ENCODE measurements around the gene PCDH9.
"Not testable (repeated sequence)": the region's sequence is repeated elsewhere in the genome, so short reads cannot be mapped to it uniquely, and the experiment has no call there.

Gene PCDH9

DNA sequence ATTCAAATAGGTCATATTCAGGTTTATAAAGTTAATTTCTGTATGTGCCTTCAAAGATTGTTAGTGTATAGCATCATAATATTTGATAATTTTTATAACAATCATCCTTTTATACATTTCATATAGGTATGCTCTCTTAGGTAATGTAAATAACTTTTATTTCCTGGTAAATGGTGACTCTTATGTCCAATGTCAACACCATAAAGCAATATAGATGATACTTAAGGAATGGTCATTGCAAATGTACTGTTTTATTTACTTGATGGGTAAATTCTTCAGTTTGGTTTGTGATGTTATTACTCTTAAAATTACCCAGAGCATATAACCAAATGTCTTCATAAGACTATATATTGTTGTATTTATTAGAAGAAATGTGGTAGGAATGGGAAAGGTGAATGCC, 928.7 kb downstream of the PCDH9 start:
- no peaks in the 10 kb centered on the region for H3K4me1 ChIP-seq (ENCODE audit: insufficient read depth, low read length)
- H3K4me3 ChIP-seq (ENCODE audit: low read length) = no peak overlapping the region
- no peak overlapping the region for H3K27ac ChIP-seq (ENCODE audit: low read depth, low read length)
- no peaks in the 10 kb centered on the region for H3K27me3 ChIP-seq (ENCODE audit: insufficient read depth, low read length)
- no peaks in the 10 kb centered on the region for H3K36me3 ChIP-seq (ENCODE audit: insufficient read depth, low read length)
- H3K9me3 ChIP-seq (ENCODE audit: insufficient read depth, low read depth, low read length) = peaks cover 12% of the 10 kb centered on the region; the same call in 1 of the 2 replicates
- H3K9ac ChIP-seq (ENCODE audit: low read depth, low read length) = no peak overlapping the region

DNA sequence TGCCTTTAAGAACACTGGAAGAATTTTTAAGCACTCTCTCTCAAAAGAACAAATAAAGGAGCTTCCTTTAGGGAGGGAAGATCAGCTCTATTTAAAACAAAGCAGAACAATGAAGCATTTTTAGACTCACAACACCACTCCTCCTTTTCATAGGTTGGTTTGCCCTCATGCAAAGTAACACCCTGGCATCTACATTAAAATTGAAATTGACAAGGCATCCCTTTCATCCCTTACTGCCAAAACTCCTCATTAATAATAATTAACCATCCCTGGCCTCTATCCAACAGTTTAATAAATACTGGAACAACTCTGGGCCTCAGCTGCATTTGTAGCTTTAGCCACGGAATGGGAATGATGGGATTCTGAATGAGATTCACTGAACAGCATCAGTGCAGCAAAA, 929.1 kb downstream of the PCDH9 start:
- Histone ChIP-seq H3K27me3 (ENCODE audit: insufficient read depth, low read length) (no peaks in the 10 kb centered on the region), H3K4me3 (ENCODE audit: low read length) (no peak overlapping the region), H3K9me3 (ENCODE audit: insufficient read depth, low read depth, low read length) (peaks cover 14% of the 10 kb centered on the region; the same call in 1 of the 2 replicates), H3K4me1 (ENCODE audit: insufficient read depth, low read length) (no peaks in the 10 kb centered on the region), H3K36me3 (ENCODE audit: insufficient read depth, low read length) (no peaks in the 10 kb centered on the region), H3K9ac (ENCODE audit: low read depth, low read length) (no peak overlapping the region), H3K27ac (ENCODE audit: low read depth, low read length) (no peak overlapping the region)
- 100% methylated on average over 1 of the region's 1 CpG for WGBS

GRCh38 chr13:66296875-66297274, 933.3 kb downstream of the PCDH9 start:
- H3K9me3 ChIP-seq (ENCODE audit: insufficient read depth, low read depth, low read length) = peaks cover 14% of the 10 kb centered on the region; the same call in 1 of the 2 replicates
- no peak overlapping the region for H3K27ac ChIP-seq (ENCODE audit: low read depth, low read length)
- no peak overlapping the region for H3K9ac ChIP-seq (ENCODE audit: low read depth, low read length)
- no peaks in the 10 kb centered on the region for H3K27me3 ChIP-seq (ENCODE audit: insufficient read depth, low read length)
- no peaks in the 10 kb centered on the region for H3K36me3 ChIP-seq (ENCODE audit: insufficient read depth, low read length)
- WGBS = no CpG with 5 or more reads among the region's 1 CpG
- no peaks in the 10 kb centered on the region for H3K4me1 ChIP-seq (ENCODE audit: insufficient read depth, low read length)
- no peak overlapping the region for H3K4me3 ChIP-seq (ENCODE audit: low read length)

GRCh38 chr13:66296328-66296727, 933.8 kb downstream of the PCDH9 start:
- Histone ChIP-seq H3K4me3 (ENCODE audit: low read length) (no peak overlapping the region), H3K27me3 (ENCODE audit: insufficient read depth, low read length) (no peaks in the 10 kb centered on the region), H3K36me3 (ENCODE audit: insufficient read depth, low read length) (no peaks in the 10 kb centered on the region), H3K9ac (ENCODE audit: low read depth, low read length) (no peak overlapping the region), H3K4me1 (ENCODE audit: insufficient read depth, low read length) (no peaks in the 10 kb centered on the region), H3K27ac (ENCODE audit: low read depth, low read length) (no peak overlapping the region), H3K9me3 (ENCODE audit: insufficient read depth, low read depth, low read length) (peaks cover 14% of the 10 kb centered on the region; the same call in 1 of the 2 replicates)

DNA sequence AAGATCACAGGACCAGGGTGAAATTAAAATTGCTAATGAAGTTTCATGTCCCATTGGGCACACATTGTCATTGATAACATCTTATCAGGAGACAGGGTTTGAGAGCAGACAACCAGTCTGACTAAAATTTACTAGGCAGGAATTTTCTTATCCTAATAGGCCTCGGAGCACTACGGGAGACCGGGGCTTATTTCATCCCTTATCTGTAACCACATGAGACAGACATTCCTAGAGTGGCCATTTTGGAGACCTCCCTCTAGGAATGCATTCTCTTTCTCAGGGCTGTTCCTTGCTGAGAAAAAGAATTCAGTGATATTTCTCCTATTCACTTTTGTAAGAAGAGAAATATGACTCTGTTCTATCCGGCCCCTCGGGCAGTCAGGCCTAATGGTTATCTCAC, 943.3 kb downstream of the PCDH9 start:
- H3K27ac ChIP-seq (ENCODE audit: low read depth, low read length) = not testable (repeated sequence)
- WGBS = 97% methylated on average over 5 of the region's 5 CpGs

GRCh38 chr13:66275416-66275815, 954.7 kb downstream of the PCDH9 start:
- Histone ChIP-seq H3K4me1 (ENCODE audit: insufficient read depth, low read length) (no peaks in the 10 kb centered on the region), H3K27me3 (ENCODE audit: insufficient read depth, low read length) (no peaks in the 10 kb centered on the region), H3K36me3 (ENCODE audit: insufficient read depth, low read length) (no peaks in the 10 kb centered on the region), H3K9ac (ENCODE audit: low read depth, low read length) (no peak overlapping the region), H3K4me3 (ENCODE audit: low read length) (no peak overlapping the region), H3K9me3 (ENCODE audit: insufficient read depth, low read depth, low read length) (peaks cover 25% of the 10 kb centered on the region), H3K27ac (ENCODE audit: low read depth, low read length) (no peak overlapping the region)
- 89% methylated on average over 1 of the region's 1 CpG for WGBS

More for the DNA sequence above, 943.3 kb downstream of the PCDH9 start:
- not testable (repeated sequence) for H3K36me3 ChIP-seq (ENCODE audit: insufficient read depth, low read length); H3K9ac ChIP-seq (ENCODE audit: low read depth, low read length); H3K4me1 ChIP-seq (ENCODE audit: insufficient read depth, low read length); H3K4me3 ChIP-seq (ENCODE audit: low read length); H3K27me3 ChIP-seq (ENCODE audit: insufficient read depth, low read length)
- H3K9me3 ChIP-seq (ENCODE audit: insufficient read depth, low read depth, low read length) = peaks cover 29% of the 10 kb centered on the region

DNA sequence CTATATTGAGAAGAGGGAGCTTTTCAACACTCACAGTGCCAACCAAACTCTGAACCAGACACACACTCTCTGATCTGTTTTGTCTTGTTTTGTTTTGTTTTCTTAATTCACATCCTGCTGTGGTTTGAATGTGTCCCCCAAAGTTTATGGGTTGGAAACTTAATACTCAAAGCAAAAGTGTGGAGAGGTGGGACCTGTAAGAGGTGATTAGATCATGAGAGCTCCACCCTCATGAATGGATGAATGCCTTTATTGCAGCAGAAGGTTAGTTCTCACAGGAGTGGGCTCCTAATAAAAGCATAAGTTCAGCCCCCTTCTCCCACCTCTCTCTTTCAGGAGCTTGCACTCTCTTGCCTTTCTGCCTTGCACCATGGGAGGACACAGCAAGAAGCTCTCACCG, 957.1 kb downstream of the PCDH9 start:
- H3K9me3 ChIP-seq (ENCODE audit: insufficient read depth, low read depth, low read length) = peaks cover 15% of the 10 kb centered on the region
- WGBS = 94% methylated on average over 1 of the region's 1 CpG
- H3K4me1 ChIP-seq (ENCODE audit: insufficient read depth, low read length) = no peaks in the 10 kb centered on the region
- no peaks in the 10 kb centered on the region for H3K36me3 ChIP-seq (ENCODE audit: insufficient read depth, low read length)
- no peak overlapping the region for H3K27ac ChIP-seq (ENCODE audit: low read depth, low read length)
- no peaks in the 10 kb centered on the region for H3K27me3 ChIP-seq (ENCODE audit: insufficient read depth, low read length)
- no peak overlapping the region for H3K9ac ChIP-seq (ENCODE audit: low read depth, low read length)
- H3K4me3 ChIP-seq (ENCODE audit: low read length) = no peak overlapping the region

DNA sequence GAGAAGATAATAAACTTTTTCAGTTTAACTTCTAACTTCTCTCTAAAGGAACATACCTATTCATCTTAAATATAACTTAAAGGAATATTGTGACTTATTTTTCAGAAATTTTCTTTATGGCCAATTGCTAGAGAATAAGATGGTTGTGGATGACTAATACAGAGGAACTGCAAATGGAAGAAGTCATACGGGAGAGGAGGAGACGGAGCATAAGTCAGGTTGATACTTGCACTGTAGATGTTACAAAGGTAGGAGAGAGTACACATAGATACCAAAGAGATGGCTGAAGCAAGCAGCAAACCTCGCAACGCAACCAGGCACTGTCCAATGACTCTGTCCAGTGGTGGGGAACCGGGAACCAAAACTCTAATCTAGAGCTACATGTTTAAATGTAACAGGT, 963.4 kb downstream of the PCDH9 start:
- Histone ChIP-seq H3K4me3 (ENCODE audit: low read length) (no peak overlapping the region), H3K27me3 (ENCODE audit: insufficient read depth, low read length) (no peaks in the 10 kb centered on the region)

GRCh38 chr13:66266348-66266747, 963.8 kb downstream of the PCDH9 start:
- Histone ChIP-seq H3K4me1 (ENCODE audit: insufficient read depth, low read length) (no peaks in the 10 kb centered on the region), H3K4me3 (ENCODE audit: low read length) (no peak overlapping the region), H3K9me3 (ENCODE audit: insufficient read depth, low read depth, low read length) (no peaks in the 10 kb centered on the region), H3K27me3 (ENCODE audit: insufficient read depth, low read length) (no peaks in the 10 kb centered on the region), H3K27ac (ENCODE audit: low read depth, low read length) (no peak overlapping the region), H3K9ac (ENCODE audit: low read depth, low read length) (no peak overlapping the region), H3K36me3 (ENCODE audit: insufficient read depth, low read length) (no peaks in the 10 kb centered on the region)
- no CpG with 5 or more reads among the region's 1 CpG for WGBS

More for the DNA sequence above, 963.4 kb downstream of the PCDH9 start:
- Histone ChIP-seq H3K4me1 (ENCODE audit: insufficient read depth, low read length) (no peaks in the 10 kb centered on the region), H3K27ac (ENCODE audit: low read depth, low read length) (no peak overlapping the region), H3K36me3 (ENCODE audit: insufficient read depth, low read length) (no peaks in the 10 kb centered on the region), H3K9ac (ENCODE audit: low read depth, low read length) (no peak overlapping the region), H3K9me3 (ENCODE audit: insufficient read depth, low read depth, low read length) (no peaks in the 10 kb centered on the region)
- 96% methylated on average over 5 of the region's 5 CpGs for WGBS

DNA sequence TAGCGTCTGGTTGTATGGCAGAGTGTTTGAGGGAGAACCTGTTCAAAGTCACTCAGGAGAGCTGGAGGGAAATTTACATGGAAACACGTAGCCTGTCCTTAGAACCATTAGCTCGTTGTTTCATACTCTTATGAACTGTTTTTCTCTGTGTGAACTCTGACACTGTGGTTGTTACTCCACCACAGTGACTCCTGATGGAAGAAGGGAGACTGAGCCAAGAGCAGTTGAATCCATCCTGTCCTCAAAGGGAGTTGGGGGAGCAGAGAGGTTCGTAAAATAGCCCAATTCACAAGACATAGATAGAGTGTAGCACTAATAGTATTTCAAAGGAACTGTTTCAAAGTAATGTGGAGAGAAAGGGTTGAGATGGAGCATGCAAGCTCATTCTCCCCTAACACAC, 964.8 kb downstream of the PCDH9 start:
- 92% methylated on average over 3 of the region's 4 CpGs for WGBS
- Histone ChIP-seq H3K27ac (ENCODE audit: low read depth, low read length) (no peak overlapping the region), H3K36me3 (ENCODE audit: insufficient read depth, low read length) (no peaks in the 10 kb centered on the region), H3K9ac (ENCODE audit: low read depth, low read length) (no peak overlapping the region), H3K27me3 (ENCODE audit: insufficient read depth, low read length) (no peaks in the 10 kb centered on the region), H3K4me1 (ENCODE audit: insufficient read depth, low read length) (no peaks in the 10 kb centered on the region), H3K4me3 (ENCODE audit: low read length) (no peak overlapping the region), H3K9me3 (ENCODE audit: insufficient read depth, low read depth, low read length) (0 out of 2 replicates have a peak, but pooled peaks cover 5% of the 10 kb centered on the region)

GRCh38 chr13:66264971-66265370, 965.2 kb downstream of the PCDH9 start:
- no peak overlapping the region for H3K9ac ChIP-seq (ENCODE audit: low read depth, low read length)
- H3K27me3 ChIP-seq (ENCODE audit: insufficient read depth, low read length) = no peaks in the 10 kb centered on the region
- H3K4me1 ChIP-seq (ENCODE audit: insufficient read depth, low read length) = no peaks in the 10 kb centered on the region
- no peak overlapping the region for H3K27ac ChIP-seq (ENCODE audit: low read depth, low read length)
- peaks cover 9% of the 10 kb centered on the region; the same call in 1 of the 2 replicates for H3K9me3 ChIP-seq (ENCODE audit: insufficient read depth, low read depth, low read length)
- H3K4me3 ChIP-seq (ENCODE audit: low read length) = no peak overlapping the region
- H3K36me3 ChIP-seq (ENCODE audit: insufficient read depth, low read length) = no peaks in the 10 kb centered on the region
- WGBS = 84% methylated on average over 5 of the region's 5 CpGs

DNA sequence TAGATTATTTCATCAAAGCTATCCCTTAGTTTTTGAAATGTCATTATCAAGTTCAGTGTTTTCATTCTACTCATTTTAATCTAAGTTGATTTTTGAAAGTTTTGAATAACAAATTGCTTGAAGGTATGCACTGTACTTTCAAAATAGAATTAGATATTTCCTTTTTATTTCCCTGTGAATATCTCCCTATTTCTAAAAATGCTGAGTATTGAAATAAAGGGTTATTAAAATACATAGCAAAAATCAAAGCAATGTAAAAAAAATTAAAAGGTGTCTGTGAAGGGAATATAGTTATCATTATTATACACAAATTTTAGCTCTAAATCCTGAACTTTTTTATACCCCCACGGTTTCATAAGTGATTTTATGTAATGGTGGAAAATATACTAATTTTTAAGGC, 967.8 kb downstream of the PCDH9 start:
- Histone ChIP-seq H3K27ac (ENCODE audit: low read depth, low read length) (no peak overlapping the region), H3K27me3 (ENCODE audit: insufficient read depth, low read length) (no peaks in the 10 kb centered on the region), H3K4me3 (ENCODE audit: low read length) (no peak overlapping the region), H3K9me3 (ENCODE audit: insufficient read depth, low read depth, low read length) (peaks cover 13% of the 10 kb centered on the region), H3K36me3 (ENCODE audit: insufficient read depth, low read length) (no peaks in the 10 kb centered on the region), H3K4me1 (ENCODE audit: insufficient read depth, low read length) (no peaks in the 10 kb centered on the region), H3K9ac (ENCODE audit: low read depth, low read length) (no peak overlapping the region)
- no CpG with 5 or more reads among the region's 1 CpG for WGBS

Measured in HUES64 (cell line).